ENCODE measurements around the gene MRPL41. TPM values are rescaled to one million over a fixed set of nuclear protein-coding genes. Genes with fewer than 3 reads are reported as not detected.
A peak's percentile ranks its signal among the peaks of the same experiment; 100 is the strongest.

The MRPL41 gene
- total and polyA plus RNA-seq, 2 of the 13 experiments (the other 11 are each of a cell fraction or from before 2014, with no cell fraction given), result 20.9 to 54.0 TPM

- peak; percentile 84 for TF ChIP-seq BORCS8-MEF2B (CRISPR knock-in tag; IDR thresholded peaks at IDR 0.05)
- TF ChIP-seq USF2 (IDR thresholded peaks at IDR 0.05; ENCODE audit: low read depth, low read length), result no peak
- no peak; the same call in 1 of the 2 replicates for TF ChIP-seq USF2 (CRISPR knock-in tag; IDR thresholded peaks at IDR 0.05; ENCODE audit: borderline replicate concordance)
- TF ChIP-seq RARA (CRISPR knock-in tag; IDR thresholded peaks at IDR 0.05), result no peak
- peak; percentile 66; the same call in 1 of the 2 replicates for TF ChIP-seq ETV6 (CRISPR knock-in tag; conservative IDR thresholded peaks at IDR 0.05)
- TF ChIP-seq TRIM24 (CRISPR knock-in tag; IDR thresholded peaks at IDR 0.05), result no peak
- no peak for TF ChIP-seq PLRG1 (conservative IDR thresholded peaks at IDR 0.05)
- peak; percentile 23; the same call in 1 of the 2 replicates for TF ChIP-seq ZNF230 (CRISPR knock-in tag; IDR thresholded peaks at IDR 0.05)
- no peak for TF ChIP-seq ELF4 (CRISPR knock-in tag; IDR thresholded peaks at IDR 0.05; ENCODE audit: borderline replicate concordance)
- TF ChIP-seq RARG (CRISPR knock-in tag; IDR thresholded peaks at IDR 0.05; ENCODE audit: low read depth), result no peak
- no peak for TF ChIP-seq ZMYM3 (CRISPR knock-in tag; IDR thresholded peaks at IDR 0.05)
- no peak for TF ChIP-seq NFIB (CRISPR knock-in tag; IDR thresholded peaks at IDR 0.05; ENCODE audit: borderline replicate concordance)
- TF ChIP-seq RELA (CRISPR knock-in tag; IDR thresholded peaks at IDR 0.05), result peak; percentile 84; the same call in 1 of the 2 replicates
- TF ChIP-seq SUZ12 (IDR thresholded peaks at IDR 0.05; ENCODE audit: low read depth, low read length), result no peak
- TF ChIP-seq NFATC3 (CRISPR knock-in tag; IDR thresholded peaks at IDR 0.05), result no peak
- peak; percentile 98 for TF ChIP-seq DNMT1 (CRISPR knock-in tag; IDR thresholded peaks at IDR 0.05)
- TF ChIP-seq CREBL2 (CRISPR knock-in tag; IDR thresholded peaks at IDR 0.05; ENCODE audit: borderline replicate concordance), result peak; percentile 90; the same call in 1 of the 2 replicates
- TF ChIP-seq ZNF883 (CRISPR knock-in tag; IDR thresholded peaks at IDR 0.05; ENCODE audit: not compliant biosample characterization), result peak; percentile 66
- TF ChIP-seq KIAA2018 (CRISPR knock-in tag; IDR thresholded peaks at IDR 0.05; ENCODE audit: borderline replicate concordance), result no peak
These were observed 27.0 kb downstream of the MRPL41 start, which contains the start of gene DPH7 (continued) for GRCh38 chr9:137578518-137579258.

Measured in HepG2 (cell line).